GM21423 (cell line): ENCODE results near the gene UQCC3.
"Not testable (repeated sequence)": the region's sequence is repeated elsewhere in the genome, so short reads cannot be mapped to it uniquely, and the experiment has no call there.

Experiments
- ATAC-seq: cut with Tn5 transposase; IDR thresholded peaks from one replicate; pipeline ENCODE4 v1.9.1; 2021; ENCODE audit warnings: mild to moderate bottlenecking, moderate library complexity; ENCODE audit not compliant: unreplicated experiment

Gene UQCC3, protein sequence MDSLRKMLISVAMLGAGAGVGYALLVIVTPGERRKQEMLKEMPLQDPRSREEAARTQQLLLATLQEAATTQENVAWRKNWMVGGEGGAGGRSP

DNA sequence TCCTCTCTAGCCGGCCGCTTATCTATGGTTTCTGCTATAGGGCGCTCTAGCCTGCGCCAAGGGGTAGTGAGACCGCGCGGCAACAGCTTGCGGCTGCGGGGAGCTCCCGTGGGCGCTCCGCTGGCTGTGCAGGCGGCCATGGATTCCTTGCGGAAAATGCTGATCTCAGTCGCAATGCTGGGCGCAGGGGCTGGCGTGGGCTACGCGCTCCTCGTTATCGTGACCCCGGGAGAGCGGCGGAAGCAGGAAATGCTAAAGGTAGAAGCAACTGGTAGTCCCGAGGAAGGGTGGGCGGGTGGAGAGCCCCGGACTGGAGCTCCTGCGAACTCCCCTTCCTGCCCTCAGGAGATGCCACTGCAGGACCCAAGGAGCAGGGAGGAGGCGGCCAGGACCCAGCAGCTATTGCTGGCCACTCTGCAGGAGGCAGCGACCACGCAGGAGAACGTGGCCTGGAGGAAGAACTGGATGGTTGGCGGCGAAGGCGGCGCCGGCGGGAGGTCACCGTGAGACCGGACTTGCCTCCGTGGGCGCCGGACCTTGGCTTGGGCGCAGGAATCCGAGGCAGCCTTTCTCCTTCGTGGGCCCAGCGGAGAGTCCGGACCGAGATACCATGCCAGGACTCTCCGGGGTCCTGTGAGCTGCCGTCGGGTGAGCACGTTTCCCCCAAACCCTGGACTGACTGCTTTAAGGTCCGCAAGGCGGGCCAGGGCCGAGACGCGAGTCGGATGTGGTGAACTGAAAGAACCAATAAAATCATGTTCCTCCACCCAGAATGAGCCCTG is at the start of gene UQCC3, which contains the start of gene LBHD1:
Gene UQCC3 (plus strand): TSS at position 66 of the 782 bp plus-strand sequence. CDS start 73 bp downstream, at position 139.
Gene LBHD1 (minus strand): TSS at position 660 of the 782 bp plus-strand sequence. CDS start 2,236 bp downstream, outside the sequence.
- ATAC-seq = peak; percentile 60

DNA sequence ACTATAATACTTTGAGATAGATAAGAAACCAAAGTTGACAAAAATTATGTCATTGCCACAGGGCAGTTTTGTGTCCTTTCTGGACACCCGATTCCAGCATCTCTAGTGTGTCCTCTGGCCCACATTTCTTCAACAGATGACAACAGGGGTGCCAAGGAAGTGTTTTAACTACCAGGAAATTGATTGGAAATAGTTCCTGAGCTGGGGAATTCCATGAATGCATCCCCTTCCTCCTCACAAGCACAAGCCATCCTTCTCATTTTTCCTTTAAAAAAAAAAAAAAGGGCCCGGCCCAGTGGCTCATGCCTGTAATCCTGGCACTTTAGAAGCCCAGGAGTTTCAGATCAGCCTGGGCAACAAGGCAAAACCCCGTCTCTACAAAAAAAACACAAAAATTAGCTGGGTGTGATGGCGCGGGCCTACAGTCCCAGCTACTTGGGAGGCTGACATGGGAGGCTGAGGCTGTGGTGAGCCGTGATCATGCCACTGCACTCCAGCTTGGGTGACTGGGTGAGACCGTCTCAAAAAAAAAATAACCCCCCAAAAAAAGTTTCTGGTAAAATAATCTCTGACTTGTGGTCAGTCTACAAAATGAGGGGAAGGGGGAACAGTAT is 48.9 kb upstream of the UQCC3 start:
- no peak for ATAC-seq

DNA sequence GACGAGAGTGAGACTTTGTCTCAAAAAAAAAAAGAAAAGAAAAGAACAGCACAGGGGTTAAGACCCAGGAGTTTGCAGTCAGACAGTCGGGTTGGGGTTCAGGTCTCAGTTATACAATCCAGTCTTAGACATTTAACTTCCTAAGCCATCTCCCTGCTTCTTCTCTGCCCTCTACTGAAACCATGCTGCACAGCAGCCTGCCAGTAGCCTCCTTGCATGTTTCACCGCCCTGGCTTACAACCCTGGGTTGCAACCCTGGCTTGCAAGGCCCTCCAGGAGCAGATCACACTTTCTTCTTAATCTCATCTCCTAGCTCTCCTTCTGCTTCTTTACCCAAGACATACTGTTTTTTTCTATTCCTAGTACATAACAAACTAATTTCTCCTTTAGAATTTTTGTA is 43.8 kb upstream of the UQCC3 start:
- ATAC-seq = no peak

DNA sequence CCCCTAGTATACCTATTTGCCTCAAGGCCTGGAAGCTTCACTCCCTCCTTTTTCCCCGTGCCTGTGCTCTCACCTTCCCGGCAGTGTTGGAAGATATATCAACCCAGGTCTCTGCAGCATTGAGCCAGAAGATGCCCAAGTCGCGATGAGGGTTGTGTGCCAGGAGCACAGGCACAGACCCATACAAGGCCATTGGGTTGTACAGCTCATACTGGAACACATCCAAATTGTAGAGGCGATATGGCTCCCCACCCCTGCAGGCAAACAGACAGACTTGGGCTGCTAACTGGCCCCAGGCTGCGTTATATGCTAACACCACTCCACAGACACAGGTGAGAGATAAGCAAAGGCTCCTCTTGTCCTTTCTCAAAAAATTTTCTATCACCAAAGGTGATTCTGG is 39.0 kb upstream of the UQCC3 start:
- ATAC-seq = no peak

DNA sequence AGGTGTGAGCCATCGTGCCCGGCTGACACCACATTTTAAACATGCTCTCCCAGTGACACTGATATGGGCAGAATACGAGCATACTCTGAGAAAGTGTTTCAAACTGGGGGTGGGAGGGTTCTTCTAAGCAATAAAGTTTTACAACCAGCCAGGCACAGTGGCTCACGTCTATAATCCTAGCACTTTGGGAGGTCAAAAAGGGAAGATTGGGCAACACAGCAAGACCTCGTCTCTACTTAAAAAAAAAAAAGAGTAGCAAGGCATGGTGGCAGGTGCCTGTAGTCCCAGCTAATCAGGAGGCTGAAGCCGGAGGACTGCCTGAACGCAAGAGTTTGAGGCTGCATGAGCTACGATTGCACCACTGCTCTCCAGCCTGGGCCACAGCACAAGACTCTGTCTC is 27.3 kb upstream of the UQCC3 start:
- ATAC-seq = no peak

DNA sequence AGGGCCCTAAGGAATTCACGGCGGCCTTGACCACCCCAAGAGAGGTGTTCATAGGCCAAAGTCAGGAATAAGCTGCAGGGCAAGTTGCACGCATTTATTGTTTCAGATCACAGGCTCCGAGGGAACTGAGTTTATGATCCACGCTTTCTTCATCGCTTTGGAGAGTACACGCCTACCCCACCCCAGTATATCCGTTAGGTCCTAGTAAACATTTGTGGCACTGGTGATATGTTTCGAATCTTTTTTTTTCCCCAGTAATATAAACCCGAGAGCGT is 25.9 kb upstream of the UQCC3 start:
- ATAC-seq = peak; percentile 2

DNA sequence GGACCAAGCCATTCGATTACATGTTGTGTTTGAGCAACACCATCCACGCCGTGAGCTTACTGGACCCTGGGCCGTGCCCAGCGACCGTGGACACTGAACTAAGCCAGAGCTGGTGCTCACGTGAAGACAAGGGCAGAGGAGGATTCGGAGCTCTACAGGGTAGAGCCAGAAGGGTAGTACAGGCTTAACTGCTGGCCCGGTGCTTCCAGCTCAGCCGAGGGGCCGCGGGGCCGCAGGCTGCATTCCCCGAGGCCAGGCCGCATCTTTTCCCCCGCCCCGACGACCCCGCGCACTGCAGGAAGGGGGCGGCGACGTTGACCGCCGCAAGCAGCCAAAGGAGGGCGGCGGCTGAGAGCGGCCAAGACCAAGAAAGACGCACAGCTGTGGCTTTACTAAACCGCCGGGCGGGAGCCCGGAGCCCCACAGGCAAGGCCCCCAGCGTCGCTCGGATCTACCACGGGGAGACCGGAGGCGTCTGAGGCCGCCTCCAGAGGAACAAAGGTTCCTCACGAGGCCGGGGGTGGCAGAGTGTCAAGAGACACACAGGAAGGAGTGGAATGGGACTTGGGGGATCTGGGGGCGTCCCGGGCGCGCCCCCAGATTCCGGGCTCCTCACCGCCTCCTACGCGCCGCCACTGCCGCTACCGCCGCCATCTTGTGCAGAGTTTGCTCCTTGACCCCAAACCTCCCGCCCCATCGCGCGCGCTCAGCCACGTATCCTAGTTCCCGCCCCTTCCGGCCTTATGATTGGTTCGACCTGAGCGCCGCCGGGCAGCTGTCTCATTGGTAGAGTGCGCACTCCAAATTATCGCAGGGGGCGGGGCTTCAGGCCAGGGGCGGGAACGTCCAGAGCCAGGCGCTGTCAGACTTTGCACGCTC is 25.3 kb upstream of the UQCC3 start, which contains the start of gene GANAB:
Gene GANAB (minus strand): TSS at position 668 of the 879 bp plus-strand sequence. CDS start 14 bp downstream, at position 654.
- peak; percentile 94 for ATAC-seq

DNA sequence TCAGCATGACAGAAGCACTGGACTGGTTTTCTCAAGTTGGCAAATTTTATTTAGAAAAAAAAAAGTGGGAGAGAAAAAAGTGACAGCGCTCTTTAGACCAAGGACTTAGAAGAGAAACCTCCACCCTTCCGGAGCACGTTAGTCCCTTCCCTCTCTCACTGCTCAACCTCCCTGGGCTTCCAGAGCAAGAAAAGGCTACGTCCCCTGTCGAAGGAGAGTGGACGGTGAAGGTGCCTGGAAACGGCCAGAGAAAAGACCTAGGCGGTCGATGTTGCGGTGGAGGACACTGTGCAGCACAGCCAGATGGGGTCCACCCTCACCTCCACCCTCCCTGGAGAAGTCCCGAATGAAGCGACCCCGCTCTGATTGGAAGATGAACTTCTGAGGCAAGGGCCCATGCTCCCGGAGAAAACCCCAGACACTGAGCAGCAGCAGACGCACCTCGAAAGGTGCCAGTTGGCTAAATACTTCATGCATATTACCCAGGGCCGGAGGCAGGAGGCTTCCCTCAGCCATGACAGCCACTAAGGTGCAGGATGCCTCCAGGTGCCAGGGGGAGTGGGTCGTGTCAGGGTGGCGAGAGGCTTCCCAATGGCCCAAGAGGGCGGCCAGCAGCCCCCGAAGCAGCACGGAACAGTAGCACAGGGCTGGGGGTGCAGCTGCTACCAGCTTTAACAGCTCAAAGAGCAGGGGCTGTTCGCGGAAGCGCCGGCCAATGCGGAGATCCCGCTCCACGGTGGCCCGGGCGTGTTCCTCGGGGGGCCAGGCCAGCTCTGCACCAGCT is 24.5 kb upstream of the UQCC3 start:
- no peak for ATAC-seq

DNA sequence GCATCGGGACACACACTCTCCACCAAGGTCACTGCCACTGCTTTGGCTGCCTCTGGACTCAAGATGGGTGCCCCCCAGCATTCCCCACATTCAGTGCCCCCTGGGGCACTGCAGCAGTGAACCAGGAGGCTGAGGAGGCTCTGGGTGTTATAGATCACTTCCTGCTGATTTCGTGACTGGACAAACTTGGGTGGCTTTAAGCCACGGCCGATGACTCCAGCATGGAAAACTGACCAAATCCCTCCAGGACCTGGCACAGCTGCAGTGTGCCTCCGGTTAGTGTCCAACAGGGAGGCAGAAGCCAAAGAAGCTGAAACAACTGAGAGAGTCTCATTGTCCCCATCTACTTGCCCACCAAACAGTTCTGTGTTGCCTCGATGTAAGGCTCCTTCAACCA is 23.9 kb upstream of the UQCC3 start:
- ATAC-seq = no peak

DNA sequence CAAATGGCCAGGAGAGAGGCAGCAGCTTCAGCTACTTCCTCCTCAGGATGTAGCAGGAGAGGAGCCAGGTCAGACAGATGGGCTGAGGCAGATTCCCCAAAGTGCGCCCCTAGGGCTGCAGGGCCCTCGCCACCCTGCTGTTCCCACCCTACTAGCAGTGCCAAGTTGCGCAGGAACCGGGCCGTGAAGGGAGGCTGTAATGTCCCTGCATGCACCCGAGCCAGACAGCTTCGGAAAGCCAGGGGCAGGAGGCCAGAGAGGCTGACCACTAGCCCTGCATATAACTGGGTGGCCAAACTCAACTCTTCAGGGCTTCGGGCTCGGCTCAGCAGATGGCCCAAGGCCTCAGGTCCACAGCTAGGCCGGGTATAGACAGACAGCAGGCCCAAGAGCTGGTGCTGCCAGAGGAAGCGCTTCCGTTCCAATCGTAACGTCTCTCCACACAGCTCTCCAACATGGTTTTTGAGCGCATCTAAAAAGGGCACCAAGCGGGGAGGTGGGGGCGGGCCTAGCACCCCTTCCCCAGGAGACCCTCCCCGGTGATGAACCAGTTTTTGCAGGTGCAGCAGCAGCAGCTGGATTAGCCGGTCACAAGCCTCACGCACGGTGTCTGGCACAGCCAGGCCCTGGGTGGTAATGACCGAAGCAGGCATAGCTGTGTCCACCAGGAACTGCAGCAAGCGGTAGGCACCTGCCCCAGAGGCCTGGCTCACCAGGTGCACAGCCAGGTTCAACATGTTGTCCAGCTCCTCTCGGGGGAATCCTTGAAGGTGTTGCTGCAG is 23.1 kb upstream of the UQCC3 start:
- ATAC-seq = no peak

DNA sequence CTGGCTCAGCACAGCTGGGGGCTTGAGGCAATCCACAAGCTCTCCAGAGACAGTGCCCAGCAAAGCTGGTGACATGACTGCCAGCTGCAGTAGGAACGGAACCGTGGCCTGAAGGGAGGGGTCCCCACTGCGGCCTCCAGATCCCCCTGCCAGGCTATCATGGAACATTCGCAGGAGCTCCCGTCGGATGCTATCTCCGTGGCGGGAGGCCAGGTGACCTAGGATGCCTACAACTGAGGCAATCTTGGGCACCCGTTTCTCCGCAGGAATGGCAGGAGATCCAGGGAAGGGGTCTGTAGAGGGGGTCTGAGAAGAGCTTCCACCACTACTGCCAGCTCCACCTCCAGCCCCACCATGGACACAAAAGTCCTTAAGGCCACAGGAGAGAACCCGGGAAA is 22.5 kb upstream of the UQCC3 start:
- ATAC-seq = no peak

DNA sequence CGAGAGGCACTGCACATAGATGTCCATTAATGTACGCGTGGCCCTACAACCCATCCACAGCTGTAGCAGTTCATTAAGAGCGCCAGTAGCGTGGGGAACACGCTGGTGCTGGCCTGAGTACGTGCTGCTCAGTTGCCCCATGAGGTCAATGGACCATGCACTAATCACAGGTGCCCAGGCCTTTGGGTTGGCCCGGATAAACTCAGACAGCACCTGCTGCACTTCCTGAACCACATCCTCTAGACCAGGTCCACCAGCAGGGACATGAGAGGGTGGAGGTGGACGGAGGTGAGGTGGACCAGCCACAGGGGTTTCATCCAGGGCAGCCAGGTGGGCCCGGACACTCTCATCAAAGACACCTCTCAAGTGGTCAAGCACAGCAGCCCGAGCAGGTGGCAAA is 22.0 kb upstream of the UQCC3 start:
- no peak for ATAC-seq

DNA sequence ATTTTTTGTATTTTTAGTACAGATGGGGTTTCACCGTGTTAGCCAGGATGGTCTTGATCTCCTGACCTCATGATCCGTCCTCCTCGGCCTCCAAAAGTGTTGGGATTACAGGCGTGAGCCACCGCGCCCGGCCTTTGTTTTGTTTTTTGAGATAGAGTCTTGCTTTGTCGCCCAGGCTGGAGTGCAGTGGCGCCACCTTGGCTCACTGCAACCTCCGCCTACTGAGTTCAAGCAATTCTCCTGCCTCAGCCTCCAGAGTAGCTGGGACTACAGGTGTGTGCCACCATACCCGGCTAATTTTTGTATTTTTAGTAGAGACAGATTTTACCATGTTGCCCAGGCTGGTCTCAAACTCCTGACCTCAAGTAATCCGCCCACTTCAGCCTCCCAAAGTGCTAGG is 21.2 kb upstream of the UQCC3 start:
- not testable (repeated sequence) for ATAC-seq

DNA sequence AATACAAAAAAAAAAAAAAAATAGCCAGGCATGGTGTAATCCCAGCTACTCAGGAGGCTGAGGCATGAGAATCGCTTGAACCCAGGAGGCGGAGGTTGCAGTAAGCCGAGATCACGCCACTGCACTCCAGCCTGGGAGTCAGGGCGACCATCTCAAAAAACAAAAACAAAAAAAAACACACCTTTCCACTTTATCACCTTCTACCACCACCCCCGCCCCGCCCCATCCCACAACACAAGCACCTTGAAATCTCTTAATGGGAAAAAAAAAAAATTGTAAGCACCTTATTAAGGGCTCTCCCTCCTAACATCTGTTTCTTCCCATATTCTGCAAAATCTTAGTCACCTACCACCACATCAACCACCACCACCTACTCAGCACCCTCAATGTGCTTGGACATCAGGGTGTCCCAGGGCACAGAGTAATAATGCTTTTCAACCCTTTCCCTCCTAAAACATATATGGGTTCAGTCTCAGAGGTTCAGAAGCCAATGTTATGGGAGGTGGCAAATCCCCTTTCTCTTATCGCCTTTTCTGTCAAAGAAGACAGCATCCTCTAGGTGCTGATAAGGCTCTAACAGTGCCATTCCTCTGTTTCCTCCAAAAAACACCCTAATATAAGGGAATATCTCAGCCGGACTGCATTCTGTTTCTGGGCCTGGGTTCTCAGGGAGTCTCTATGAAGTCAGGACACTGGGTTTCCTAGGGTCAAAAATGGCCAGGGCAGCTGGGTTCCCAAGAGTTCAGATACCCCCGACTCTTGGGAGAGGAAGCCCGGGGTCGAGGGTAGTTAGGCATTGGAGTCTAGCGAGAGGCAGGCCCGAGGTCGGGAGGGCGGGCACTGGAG is 19.1 kb upstream of the UQCC3 start:
- peak; percentile 15 for ATAC-seq

DNA sequence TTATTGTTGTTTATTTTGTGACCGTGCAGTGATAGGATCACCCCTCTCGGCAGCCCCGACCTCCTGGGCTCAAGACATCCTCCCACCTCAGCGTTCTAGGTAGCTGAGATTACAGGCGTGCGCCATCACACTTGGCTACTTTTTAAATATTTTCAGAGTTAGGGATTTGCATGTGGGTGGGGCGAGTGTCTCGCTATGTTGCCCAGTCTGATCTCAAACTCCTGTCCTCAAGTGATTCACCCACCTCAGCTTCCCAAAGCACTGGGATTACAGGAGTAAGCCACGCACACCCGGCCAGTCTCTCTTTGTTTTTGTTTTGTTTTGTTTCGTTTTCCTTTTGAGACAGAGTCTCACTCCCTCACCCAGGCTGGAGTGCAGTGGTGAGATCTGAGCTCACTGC is 17.2 kb upstream of the UQCC3 start:
- no peak for ATAC-seq

DNA sequence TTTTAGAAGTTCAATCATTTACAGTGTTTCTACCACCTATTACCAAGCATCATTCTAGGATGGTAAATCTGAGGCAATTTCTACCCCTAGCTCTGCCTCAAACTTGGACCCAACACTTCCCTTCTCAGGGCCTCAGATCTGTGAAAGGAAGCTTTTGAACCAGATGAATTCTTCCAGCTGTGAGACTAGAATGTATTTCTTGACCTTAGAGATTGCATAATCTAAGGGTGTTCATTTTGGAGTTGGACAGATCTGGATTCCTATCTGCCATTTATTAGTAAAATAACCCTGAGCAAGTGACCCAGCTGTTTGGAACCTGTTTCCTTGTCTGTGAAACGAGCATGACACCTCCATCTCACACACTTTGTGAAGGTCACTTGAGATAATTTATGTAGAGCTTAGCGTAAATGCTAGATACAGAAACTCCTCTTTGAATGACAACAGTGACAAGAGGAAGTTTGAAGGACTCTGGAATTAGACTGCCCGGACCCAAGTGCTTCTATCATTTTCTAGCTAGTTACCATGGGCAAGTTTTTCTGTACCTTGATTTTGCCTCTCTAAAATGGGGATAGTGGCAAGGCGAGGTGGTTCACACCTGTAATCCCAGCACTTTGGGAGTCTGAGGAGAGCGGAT is 14.6 kb upstream of the UQCC3 start:
- no peak for ATAC-seq

DNA sequence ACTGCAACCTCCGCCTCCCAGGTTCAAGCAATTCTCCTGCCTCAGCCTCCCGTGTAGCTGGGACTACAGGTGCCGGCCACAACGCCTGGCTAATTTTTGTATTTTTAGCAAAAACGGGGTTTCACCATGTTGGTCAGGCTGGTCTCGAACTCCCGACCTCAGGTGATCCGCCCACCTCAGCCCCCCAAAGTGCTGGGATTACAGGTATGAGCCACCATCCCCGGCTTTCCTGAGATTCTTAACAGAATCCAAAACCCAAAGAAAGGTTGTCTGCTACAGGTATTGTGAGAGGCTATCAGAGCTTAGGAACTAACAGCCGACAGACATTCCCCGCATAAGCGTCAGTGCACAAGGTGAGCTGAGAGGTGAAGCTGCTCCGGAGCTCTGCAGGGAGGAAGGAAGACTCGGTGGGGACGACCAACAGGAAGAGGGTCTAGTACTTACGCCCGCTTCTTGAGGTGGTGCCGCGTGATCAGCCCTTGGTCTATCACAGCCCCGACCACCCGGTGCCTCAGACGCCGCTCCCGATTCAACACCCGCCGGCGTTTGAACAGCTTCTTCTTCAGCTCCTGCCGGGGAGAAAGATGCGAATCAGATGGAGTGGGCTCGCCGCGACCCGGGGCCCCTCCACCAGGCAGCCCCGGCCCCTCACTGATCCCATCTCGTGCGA is 6.9 kb upstream of the UQCC3 start:
- peak; percentile 21 for ATAC-seq

DNA sequence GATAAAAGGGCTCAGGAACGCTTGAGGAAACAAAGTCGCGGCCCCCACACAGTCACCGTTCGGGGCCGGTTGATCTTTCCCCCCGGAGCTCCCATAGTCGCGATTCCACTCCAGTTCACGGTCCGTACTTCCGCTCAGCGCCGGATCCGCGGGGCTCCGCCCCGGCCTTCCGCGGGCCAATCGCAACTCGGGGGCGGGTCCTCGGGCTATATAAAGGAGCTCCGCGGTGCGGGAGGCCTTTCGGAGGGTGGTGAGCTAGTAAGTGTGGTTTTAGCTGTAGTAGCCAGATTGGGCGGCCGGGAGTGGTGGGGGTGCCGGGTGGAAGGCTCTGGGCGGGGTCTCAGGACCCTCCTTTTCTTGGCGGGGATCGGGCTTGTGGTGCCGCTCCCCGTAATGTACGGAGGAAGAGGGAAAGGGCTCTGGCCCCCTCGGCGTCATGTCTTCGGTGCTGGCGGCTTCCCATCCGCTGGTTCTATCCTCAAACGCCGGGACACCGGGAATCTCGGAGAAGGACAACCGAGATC is 6.3 kb upstream of the UQCC3 start, which contains the start of the genes C11orf98 and CSKMT:
Gene C11orf98 (minus strand): TSS at position 136 of the 524 bp plus-strand sequence. CDS start 41 bp downstream, at position 95.
Gene CSKMT (plus strand): TSS at position 238 of the 524 bp plus-strand sequence. CDS start 568 bp downstream, outside the sequence.
- ATAC-seq = peak; percentile 86
